SU-DHL-6 (cell line): ENCODE results near the gene CCDC86.

ENCODE experiments used
- H2AFZ ChIP-seq: fragments of 200-600 bp; sonication (generic); 2 replicates; pipeline ENCODE4 v1.6.1; 2014; ENCODE audit warnings: low read depth, mild to moderate bottlenecking, moderate library complexity, mixed read lengths, antibody characterized with exemption, low read length; ENCODE audit not compliant: severe bottlenecking
- H3F3A ChIP-seq: fragments of 200-600 bp; shearing (Covaris generic); 2 replicates; pipeline ENCODE4 v1.6.0; 2016; ENCODE audit warnings: antibody characterized with exemption, mild to moderate bottlenecking; ENCODE audit not compliant: insufficient read depth
- H3K27ac ChIP-seq: fragments of 200-600 bp; sonication (generic); 2 replicates; pipeline ENCODE4 v1.5.1; 2016; ENCODE audit warnings: low read depth, mild to moderate bottlenecking, low read length, moderate library complexity, mixed read lengths
- H3K27me3 ChIP-seq: fragments of 200-600 bp; sonication (generic), shearing (Covaris generic); 2 replicates; pipeline ENCODE4 v1.6.0; 2014; ENCODE audit warnings: mild to moderate bottlenecking, low read length
- H3K36me3 ChIP-seq: fragments of 200-600 bp; sonication (generic); 2 replicates; pipeline ENCODE4 v1.6.1; 2014; ENCODE audit warnings: mild to moderate bottlenecking, low read length, mixed read lengths
- H3K4me2 ChIP-seq: fragments of 300-600, 200-600 bp; shearing (Covaris generic), sonication (generic); 2 replicates; pipeline ENCODE4 v1.6.0; 2014; ENCODE audit warnings: low read length, low read depth, mild to moderate bottlenecking; ENCODE audit not compliant: poor library complexity, severe bottlenecking
- H3K4me3 ChIP-seq: fragments of 200-600 bp; sonication (generic); 2 replicates; pipeline ENCODE4 v1.5.1; 2014; ENCODE audit warnings: antibody characterized with exemption, low read length, mild to moderate bottlenecking, mixed read lengths; ENCODE audit not compliant: insufficient read depth, poor library complexity, severe bottlenecking
- H3K79me2 ChIP-seq: fragments of 200-600 bp; sonication (generic); 2 replicates; pipeline ENCODE4 v1.6.1; 2014; ENCODE audit warnings: mild to moderate bottlenecking, low read length, moderate library complexity; ENCODE audit not compliant: insufficient read depth
- H3K9ac ChIP-seq: fragments of 200-600 bp; sonication (generic); 2 replicates; pipeline ENCODE4 v1.7.0; 2014; ENCODE audit warnings: mild to moderate bottlenecking, low read length
- H3K9me2 ChIP-seq: fragments of 200-600 bp; sonication (generic); replicated peaks from 2 replicates; pipeline ENCODE4 v1.6.1; 2014; ENCODE audit warnings: low read length; ENCODE audit not compliant: insufficient read depth
- H3K9me3 ChIP-seq: fragments of 200-600 bp; sonication (generic); 2 replicates; pipeline ENCODE4 v1.6.1; 2014; ENCODE audit warnings: low read length, mixed read lengths; ENCODE audit not compliant: insufficient read depth
- H4K20me1 ChIP-seq: fragments of 200-600 bp; sonication (generic); 2 replicates; pipeline ENCODE4 v1.6.1; 2014; ENCODE audit warnings: low read depth, mild to moderate bottlenecking, antibody characterized with exemption, low read length, moderate library complexity, mixed read lengths
- CTCF ChIP-seq: fragments of 200-600 bp; sonication (generic); IDR thresholded peaks from one replicate; pipeline ENCODE4 v1.5.1; 2017; ENCODE audit warnings: antibody characterized with exemption, mild to moderate bottlenecking, low read length, moderate library complexity; ENCODE audit not compliant: insufficient read depth, poor library complexity, severe bottlenecking
- EZH2phosphoT487 ChIP-seq: fragments of 200-600 bp; sonication (generic), shearing (Covaris generic); conservative IDR thresholded peaks from 2 replicates; pipeline ENCODE4 v1.6.1; 2018; ENCODE audit warnings: mild to moderate bottlenecking, antibody characterized with exemption, low read length, moderate library complexity, mixed read lengths

The CCDC86 gene

GRCh38 chr11:60857378-60858232, 15.7 kb downstream of the CCDC86 start:
- Histone ChIP-seq H3K27ac (no peak overlapping the region), H3K4me2 (no peak overlapping the region), H3K79me2 (no peaks in the 10 kb centered on the region), H3K36me3 (no peaks in the 10 kb centered on the region), H3K27me3 (no peaks in the 10 kb centered on the region), H3F3A (no peaks in the 10 kb centered on the region), H3K9me3 (no peaks in the 10 kb centered on the region), H3K9ac (no peak overlapping the region), H3K4me3 (no peak overlapping the region), H2AFZ (no peak overlapping the region), H4K20me1 (no peaks in the 10 kb centered on the region), H3K9me2 (no peaks in the 10 kb centered on the region)
- TF ChIP-seq CTCF (no peak), EZH2phosphoT487 (no peak)

- H4K20me1 ChIP-seq: no peaks in the 10 kb centered on the region
- H3K27me3 ChIP-seq: no peaks in the 10 kb centered on the region
- H2AFZ ChIP-seq: no peak overlapping the region
- no peak overlapping the region for H3K9ac ChIP-seq
- no peaks in the 10 kb centered on the region for H3F3A ChIP-seq
- H3K27ac ChIP-seq: no peak overlapping the region
- no peak overlapping the region for H3K4me3 ChIP-seq
- H3K4me2 ChIP-seq: no peak overlapping the region
- H3K9me3 ChIP-seq: no peaks in the 10 kb centered on the region
- TF ChIP-seq CTCF (no peak), EZH2phosphoT487 (no peak)
- no peaks in the 10 kb centered on the region for H3K79me2 ChIP-seq
- no peaks in the 10 kb centered on the region for H3K36me3 ChIP-seq
- H3K9me2 ChIP-seq: no peaks in the 10 kb centered on the region
Observed at GRCh38 chr11:60858236-60858635, 16.3 kb downstream of the CCDC86 start.

GRCh38 chr11:60858731-60859464, 17.0 kb downstream of the CCDC86 start:
- Histone ChIP-seq H3F3A (no peaks in the 10 kb centered on the region), H3K9me3 (no peaks in the 10 kb centered on the region), H3K79me2 (no peaks in the 10 kb centered on the region), H3K27me3 (no peaks in the 10 kb centered on the region), H3K36me3 (no peaks in the 10 kb centered on the region), H3K27ac (no peak overlapping the region), H4K20me1 (no peaks in the 10 kb centered on the region), H2AFZ (no peak overlapping the region), H3K9ac (no peak overlapping the region), H3K4me3 (no peak overlapping the region), H3K9me2 (no peaks in the 10 kb centered on the region), H3K4me2 (no peak overlapping the region)
- TF ChIP-seq EZH2phosphoT487 (no peak), CTCF (no peak)
